H1 (cell line): Measurements from ENCODE around the gene HS1BP3. TPM values are rescaled to one million over a fixed set of nuclear protein-coding genes. Genes with fewer than 3 reads are reported as not detected.
A peak's percentile ranks its signal among the peaks of the same experiment; 100 is the strongest.

Experiments used
- CTCF ChIA-PET: fragments of 300-600 bp; sonication (Branson Sonifier 250); formaldehyde crosslinking; loops from one replicate; lab custom pipeline; 2021; ENCODE audit not compliant: partially characterized antibody; lab: Charles Lee
- POLR2A ChIA-PET: fragments of 300-600 bp; sonication (Branson Sonifier 250); formaldehyde crosslinking; loops from one replicate; lab custom pipeline; 2021; ENCODE audit warnings: inconsistent platforms; ENCODE audit not compliant: partially characterized antibody; lab: Charles Lee
- DNase-seq, 2 experiments: peaks; one replicate each; pipeline versions ENCODE4 v3.0.0 to v3.0.0-alpha.2; 2010 to 2022; ENCODE audit warnings: low spot score in 2 of 2, low read depth in 1 of 2, mixed read lengths in 1 of 2
- FAIRE-seq: peaks from 2 replicates; lab custom pipeline; 2011; peaks lifted over from hg19 to GRCh38; lab: Jason Lieb, UNC
- H2AFZ ChIP-seq: 2 replicates; pipeline ENCODE4 v1.8.1; 2012; ENCODE audit warnings: low read length, inconsistent platforms
- H2AK5ac ChIP-seq: 2 replicates; pipeline ENCODE4 v1.6.1; 2013; ENCODE audit warnings: low read depth, low read length
- H2BK120ac ChIP-seq: replicated peaks from 2 replicates; pipeline ENCODE3; 2013; ENCODE audit warnings: low read depth, low read length, inconsistent platforms
- H2BK12ac ChIP-seq: 2 replicates; pipeline ENCODE4 v1.6.1; 2013; ENCODE audit warnings: low read depth, low read length
- H2BK15ac ChIP-seq: 2 replicates; pipeline ENCODE4 v1.6.1; 2013; ENCODE audit warnings: low read length
- H2BK20ac ChIP-seq: 2 replicates; pipeline ENCODE4 v1.6.1; 2013; ENCODE audit warnings: low read length
- H2BK5ac ChIP-seq: 2 replicates; pipeline ENCODE4 v1.6.1; 2013; ENCODE audit warnings: low read depth, low read length
- H3K14ac ChIP-seq: 2 replicates; pipeline ENCODE4 v1.6.1; 2013; ENCODE audit warnings: inconsistent platforms; ENCODE audit not compliant: insufficient read length
- H3K18ac ChIP-seq: 2 replicates; pipeline ENCODE4 v1.6.1; 2013; ENCODE audit warnings: low read length; ENCODE audit errors: extremely low read depth
- H3K23ac ChIP-seq: 2 replicates; pipeline ENCODE4 v1.6.1; 2013; ENCODE audit warnings: inconsistent platforms; ENCODE audit not compliant: insufficient read length
- H3K23me2 ChIP-seq: 2 replicates; pipeline ENCODE4 v1.6.1; 2013; ENCODE audit warnings: low read depth, low read length
- H3K27ac ChIP-seq: 2 replicates; pipeline ENCODE4 v1.6.1; 2011; ENCODE audit warnings: low read depth, low read length, inconsistent platforms
- H3K27me3 ChIP-seq, 4 experiments: replicated peaks in 1 of 4; 1 replicate in 1 of 4; 2 replicates in 3 of 4; pipeline versions ENCODE4 v1.6.1 to v1.8.1; 2011 to 2013; ENCODE audit warnings: low read length in 3 of 4, mild to moderate bottlenecking in 3 of 4, inconsistent platforms in 2 of 4, mixed read lengths in 2 of 4, moderate library complexity in 1 of 4; ENCODE audit not compliant: control insufficient read depth in 3 of 4, insufficient read depth in 3 of 4; ENCODE audit errors: extremely low read depth in 1 of 4
- H3K36me3 ChIP-seq, 4 experiments: 2 replicates each; pipeline versions ENCODE4 v1.6.1 to v1.8.1; 2011 to 2013; ENCODE audit warnings: mild to moderate bottlenecking in 4 of 4, low read length in 3 of 4, moderate library complexity in 2 of 4, control low read depth in 1 of 4, inconsistent platforms in 1 of 4; ENCODE audit not compliant: insufficient read depth in 4 of 4, control insufficient read depth in 2 of 4
- H3K4ac ChIP-seq: replicated peaks from 2 replicates; pipeline ENCODE3; 2013; ENCODE audit warnings: low read length, low read depth, mixed read lengths, inconsistent platforms; ENCODE audit not compliant: insufficient read length
- H3K4me1 ChIP-seq, 4 experiments: replicated peaks in 1 of 4; 1 replicate in 1 of 4; 2 replicates in 3 of 4; pipeline versions ENCODE4 v1.6.1 to v1.8.1; 2011 to 2013; ENCODE audit warnings: low read length in 3 of 4, inconsistent platforms in 2 of 4, mixed read lengths in 1 of 4; ENCODE audit not compliant: insufficient read depth in 4 of 4, control insufficient read depth in 3 of 4
- H3K4me2 ChIP-seq, 2 experiments: 2 replicates each; pipeline versions ENCODE4 v1.6.1 to v1.8.1; 2011 to 2013; ENCODE audit warnings: low read depth in 2 of 2, low read length in 2 of 2, control low read depth in 1 of 2, inconsistent platforms in 1 of 2, mild to moderate bottlenecking in 1 of 2; ENCODE audit not compliant: insufficient read depth in 1 of 2
- H3K4me3 ChIP-seq, 4 experiments: fragments of 200-600, 300-600 bp in 1 of 4; sonication (generic), shearing (Covaris generic), sonication (Bioruptor Twin) in 1 of 4; 2 replicates each; pipeline versions ENCODE4 v1.5.1 to v1.8.1; 2011 to 2016; ENCODE audit warnings: low read length in 4 of 4, low read depth in 3 of 4, control low read depth in 2 of 4, inconsistent platforms in 2 of 4, mild to moderate bottlenecking in 2 of 4, mixed read lengths in 1 of 4, moderate library complexity in 1 of 4; ENCODE audit not compliant: insufficient read depth in 2 of 4; ENCODE audit errors: extremely low read depth in 1 of 4
- H3K56ac ChIP-seq: replicated peaks from 2 replicates; pipeline ENCODE3; 2013; ENCODE audit warnings: low read depth, mild to moderate bottlenecking, mixed read lengths, low read length, inconsistent platforms; ENCODE audit not compliant: insufficient read length
- H3K79me1 ChIP-seq: 2 replicates; pipeline ENCODE4 v1.6.1; 2013; ENCODE audit warnings: low read depth, low read length, control low read depth
- H3K79me2 ChIP-seq, 2 experiments: 2 replicates each; pipeline versions ENCODE4 v1.6.1 to v1.8.1; 2012 to 2013; ENCODE audit warnings: low read length in 2 of 2, mild to moderate bottlenecking in 2 of 2, inconsistent platforms in 1 of 2; ENCODE audit not compliant: insufficient read depth in 2 of 2, control insufficient read depth in 1 of 2
- H3K9ac ChIP-seq, 4 experiments: replicated peaks in 1 of 4; 1 replicate in 1 of 4; 2 replicates in 3 of 4; pipeline versions ENCODE4 v1.6.1 to v1.8.1; 2011 to 2013; ENCODE audit warnings: low read depth in 3 of 4, low read length in 3 of 4, control low read depth in 2 of 4, mild to moderate bottlenecking in 2 of 4, moderate library complexity in 2 of 4, inconsistent platforms in 1 of 4; ENCODE audit errors: extremely low read depth in 1 of 4
- H3K9me3 ChIP-seq, 2 experiments: 2 replicates each; pipeline versions ENCODE4 v1.6.1 to v1.8.1; 2012 to 2013; ENCODE audit warnings: mild to moderate bottlenecking in 2 of 2, moderate library complexity in 2 of 2, control low read depth in 1 of 2, inconsistent platforms in 1 of 2, low read depth in 1 of 2, low read length in 1 of 2, mixed read lengths in 1 of 2; ENCODE audit not compliant: insufficient read depth in 2 of 2
- H4K20me1 ChIP-seq, 2 experiments: replicated peaks in 1 of 2; 2 replicates each; pipeline versions ENCODE3 to v1.8.1; 2011 to 2013; ENCODE audit warnings: inconsistent platforms in 2 of 2, low read length in 2 of 2, mild to moderate bottlenecking in 1 of 2; ENCODE audit not compliant: insufficient read depth in 2 of 2, control insufficient read depth in 1 of 2
- H4K5ac ChIP-seq: 2 replicates; pipeline ENCODE4 v1.6.1; 2013; ENCODE audit warnings: low read length, low read depth, mixed read lengths, inconsistent platforms; ENCODE audit not compliant: insufficient read length
- H4K8ac ChIP-seq: 2 replicates; pipeline ENCODE4 v1.8.0; 2013; ENCODE audit warnings: mild to moderate bottlenecking, moderate library complexity, low read length, inconsistent platforms; ENCODE audit not compliant: insufficient read depth; ENCODE audit errors: extremely low read depth
- H4K91ac ChIP-seq: replicated peaks from 2 replicates; pipeline ENCODE3; 2013; ENCODE audit warnings: low read length, mixed read lengths, inconsistent platforms; ENCODE audit not compliant: insufficient read length
- ASH2L ChIP-seq: fragments of 200-600, 300-600 bp; sonication (generic); IDR thresholded peaks from one replicate; pipeline ENCODE4 v1.7.1; 2017; ENCODE audit warnings: low read length
- E2F6 ChIP-seq: IDR thresholded peaks from 2 replicates; pipeline ENCODE4 v1.6.1; 2012; ENCODE audit warnings: inconsistent platforms
- EGR1 ChIP-seq: IDR thresholded peaks from 2 replicates; pipeline ENCODE4 v1.6.1; 2011; ENCODE audit warnings: low read depth, low read length, borderline replicate concordance
- EP300 ChIP-seq, 2 experiments: IDR thresholded peaks; 1 replicate in 1 of 2; 2 replicates in 1 of 2; pipeline ENCODE4 v1.6.1; 2011 to 2012; ENCODE audit warnings: low read depth in 2 of 2, low read length in 2 of 2, mild to moderate bottlenecking in 2 of 2, borderline replicate concordance in 1 of 2, inconsistent platforms in 1 of 2, moderate library complexity in 1 of 2
- MAX ChIP-seq: IDR thresholded peaks from 2 replicates; pipeline ENCODE4 v1.6.1; 2012; ENCODE audit warnings: inconsistent platforms
- PHF8 ChIP-seq: fragments of 200-600 bp; sonication (generic); conservative IDR thresholded peaks from 2 replicates; pipeline ENCODE4 v1.7.1; 2012; ENCODE audit warnings: low read depth, mild to moderate bottlenecking, inconsistent platforms, low read length, moderate library complexity
- RNF2 ChIP-seq: fragments of 200-900, 300-1000 bp; sonication (generic); IDR thresholded peaks from 2 replicates; pipeline ENCODE4 v1.7.1; 2016; ENCODE audit warnings: borderline replicate concordance, low read depth, mild to moderate bottlenecking, antibody characterized with exemption, low read length; ENCODE audit not compliant: poor library complexity, severe bottlenecking; ENCODE audit errors: missing control alignments
- SUZ12 ChIP-seq: fragments of 200-600 bp; sonication (generic); IDR thresholded peaks from 2 replicates; pipeline ENCODE4 v1.6.1; 2012; ENCODE audit warnings: mild to moderate bottlenecking, inconsistent platforms, low read length, moderate library complexity, mixed read lengths
- WGBS, 2 experiments: shearing (Covaris generic) in 1 of 2; methylation state at CpG; one replicate each; pipeline versions ENCODE4 v1.1.6 to v1.1.7; 2013 to 2015; ENCODE audit warnings: low lambda C conversion rate in 2 of 2, mixed read lengths in 2 of 2, inconsistent platforms in 1 of 2, low coverage in 1 of 2, missing lambda C conversion rate in 1 of 2; ENCODE audit not compliant: insufficient replicate concordance in 2 of 2, insufficient coverage in 1 of 2, insufficient read length in 1 of 2; ENCODE audit errors: extremely low coverage in 1 of 2, missing lambda C conversion rate in 1 of 2; 5-methylcytosine and 5-hydroxymethylcytosine counted together
- polyA plus RNA-seq, 7 experiments: library from polyadenylated mRNA; depleted of rRNA in 3 of 7; stranded (reverse) in 5 of 7; unstranded in 2 of 7; fragments of >200 nt in 5 of 7; fragments of 200-250 nt in 2 of 7; gene quantifications; 1 replicate in 5 of 7; 2 replicates in 1 of 7; 4 replicates in 1 of 7; pipeline versions ENCODE4 v1.2.1 to v1.2.3, GENCODE V29; 2011 to 2013; ENCODE audit warnings: missing spikeins in 2 of 7, mixed read lengths in 2 of 7
- total RNA-seq: library from RNA; stranded (reverse); fragmentation: NEBNext Ultra II Directional; extraction: Animal tissue kit (Norgen Biotek cat#: 25700); gene quantifications from 2 replicates; pipeline ENCODE4 v1.2.1, GENCODE V29; 2021

The HS1BP3 gene
- total and polyA plus RNA-seq, 2 of the 8 experiments (the other 6 are each of a cell fraction or from before 2014, with no cell fraction given) = 11.1 to 11.3 TPM

GRCh38 chr2:20666304-20667150, 15.6 kb upstream of the HS1BP3 start, which contains the start of gene GDF7:
Gene GDF7, plus strand, starts transcription at chr2:20667144. Its CDS starts 96 bp downstream, at chr2:20667240.
- no peak for FAIRE-seq
- H2BK12ac ChIP-seq = peak within 1 kb of the TSS; percentile 60; the same call in 1 of the 2 replicates
- peaks cover 85 to 96% (median 93%) of the 10 kb centered on the region in 4 experiments for H3K27me3 ChIP-seq
- ChIA-PET POLR2A (interaction anchor here (0.9 to 2.2 kb wide), 5 partner anchors 9 to 219 kb away, joined by 3 to 8 read pairs (median 6); partner anchors contain the start of genes HS1BP3 and RHOB), CTCF (interaction anchor here (0.8 to 8.9 kb wide), 11 partner anchors 9 to 360 kb away, joined by 3 to 266 read pairs (median 4); partner anchors contain the start of gene HS1BP3)
- H2AK5ac ChIP-seq = no peak within 1 kb of the TSS
- H3K23me2 ChIP-seq = peaks cover 17% of the 10 kb centered on the region; the same call in 1 of the 2 replicates
- no peak within 1 kb of the TSS for H3K23ac ChIP-seq
- H4K5ac ChIP-seq = no peak within 1 kb of the TSS
- no peak within 1 kb of the TSS for H2BK20ac ChIP-seq
- H3K4me3 ChIP-seq = peak within 1 kb of the TSS; percentile 40 to 76 (median 58)
- no peak within 1 kb of the TSS for H2BK15ac ChIP-seq
- H3K18ac ChIP-seq = peak within 1 kb of the TSS; percentile 71
- H3K36me3 ChIP-seq = peaks cover 0 to 5% (median 0%) of the 10 kb centered on the region in 4 experiments; a peak in 1 of 8 replicates
- H3K56ac ChIP-seq = no peak within 1 kb of the TSS
- 0% methylated on average over 20 of the region's 86 CpGs; no CpG with 5 or more reads in 1 of the 2 experiments for WGBS, 2 experiments
- H3K4ac ChIP-seq = no peak within 1 kb of the TSS
- H3K79me2 ChIP-seq = no peaks in the 10 kb centered on the region
- peak in 1 of 2 experiments; percentile 72 for DNase-seq
- H3K14ac ChIP-seq = no peak within 1 kb of the TSS
- H3K79me1 ChIP-seq = no peaks in the 10 kb centered on the region
- peaks cover 2 to 16% of the 10 kb centered on the region in 2 experiments for H4K20me1 ChIP-seq
- H3K27ac ChIP-seq = no peak within 1 kb of the TSS
- H3K4me2 ChIP-seq = peak within 1 kb of the TSS; percentile 88 to 92
- H4K91ac ChIP-seq = no peak within 1 kb of the TSS
- no peak within 1 kb of the TSS for H2BK120ac ChIP-seq
- peak within 1 kb of the TSS in 1 of 4 experiments; percentile 13; a peak in 1 of 7 replicates for H3K9ac ChIP-seq
- H4K8ac ChIP-seq = no peak within 1 kb of the TSS; the same call in 1 of the 2 replicates
- no peak within 1 kb of the TSS for H2BK5ac ChIP-seq
- H3K4me1 ChIP-seq = peaks cover 0 to 27% (median 13%) of the 10 kb centered on the region in 4 experiments; a peak in 6 of 7 replicates
- 0 out of 2 replicates have a peak within 1 kb of the TSS, but pooled peaks have one; percentile 7 for H2AFZ ChIP-seq
- no peaks in the 10 kb centered on the region; a peak in 1 of 4 replicates for H3K9me3 ChIP-seq
- TF ChIP-seq EP300 (IDR thresholded peaks at IDR 0.05; ENCODE audit: borderline replicate concordance in 1 of 2, low read depth in 2 of 2, low read length in 2 of 2) = no peak
- peak; percentile 50 for TF ChIP-seq PHF8
- TF ChIP-seq SUZ12 = peak; percentile 64
- TF ChIP-seq RNF2 = peak; percentile 67
- TF ChIP-seq E2F6 = peak; percentile 34; the same call in 1 of the 2 replicates
- TF ChIP-seq ASH2L = peak; percentile 78
- no peak for TF ChIP-seq MAX
- TF ChIP-seq EGR1 = 0 out of 2 replicates have a peak, but pooled peaks have one; percentile 8
